Lung (tissue), 12 donors: ENCODE results near the gene ZFAND3. TPM values are rescaled to one million over a fixed set of nuclear protein-coding genes. Genes with fewer than 3 reads are reported as not detected.

Experiments used
- ATAC-seq: fragments of 200-7000 bp; cut with Tn5 transposase; one replicate; pipeline ENCODE4 v1.9.1; 2020; ENCODE audit warnings: moderate number of reproducible peaks; ENCODE audit not compliant: insufficient read depth, low FRiP score
- DNase-seq, 3 donors: peaks; one replicate each; pipeline ENCODE4 v3.0.0-alpha.2; 2013 to 2017
- H3K27ac ChIP-seq, 2 donors: one replicate each; pipeline ENCODE4 v1.5.1; 2013; ENCODE audit warnings: mild to moderate bottlenecking in 2 of 2, moderate library complexity in 2 of 2, control low read depth in 1 of 2, inconsistent platforms in 1 of 2, low read depth in 1 of 2, low read length in 1 of 2
- H3K27me3 ChIP-seq, 3 donors: one replicate each; pipeline ENCODE4 v1.5.1; 2013; ENCODE audit warnings: low read length in 2 of 3; ENCODE audit not compliant: control insufficient read depth in 3 of 3, insufficient read depth in 3 of 3
- H3K36me3 ChIP-seq, 4 donors: one replicate each; pipeline ENCODE4 v1.5.1; 2013; ENCODE audit warnings: low read length in 4 of 4, mild to moderate bottlenecking in 1 of 4, moderate library complexity in 1 of 4; ENCODE audit not compliant: control insufficient read depth in 4 of 4, insufficient read depth in 4 of 4
- H3K4me1 ChIP-seq, 5 donors: one replicate each; pipeline ENCODE4 v1.5.1; 2013; ENCODE audit warnings: low read length in 5 of 5, mild to moderate bottlenecking in 2 of 5, moderate library complexity in 1 of 5; ENCODE audit not compliant: control insufficient read depth in 5 of 5, insufficient read depth in 5 of 5
- H3K4me3 ChIP-seq: one replicate; pipeline ENCODE4 v1.5.1; 2013; ENCODE audit warnings: mild to moderate bottlenecking, control low read depth, moderate library complexity
- H3K9ac ChIP-seq, 2 donors: one replicate each; pipeline ENCODE4 v1.5.1; 2013; ENCODE audit warnings: low read length in 2 of 2, control low read depth in 1 of 2; ENCODE audit not compliant: insufficient read depth in 1 of 2
- H3K9me3 ChIP-seq, 4 donors: one replicate each; pipeline ENCODE4 v1.5.1; 2013; ENCODE audit warnings: low read length in 3 of 4, mild to moderate bottlenecking in 1 of 4, moderate library complexity in 1 of 4; ENCODE audit not compliant: control insufficient read depth in 4 of 4, insufficient read depth in 3 of 4
- CTCF ChIP-seq: IDR thresholded peaks from 2 replicates; pipeline ENCODE4 v1.5.1; 2012; ENCODE audit warnings: mild to moderate bottlenecking; ENCODE audit errors: control extremely low read depth, extremely low read depth
- WGBS, 2 donors: extraction: QIAGEN DNeasy Blood & Tissue Kit; methylation state at CpG; one replicate each; pipeline ENCODE4 v1.1.7; 2013; 5-methylcytosine and 5-hydroxymethylcytosine counted together
- polyA plus RNA-seq, 2 donors: library from polyadenylated mRNA; stranded (reverse); fragments of 200-250 nt; gene quantifications; one replicate each; pipeline ENCODE4 v1.2.1, GENCODE V29; 2013
- total RNA-seq, 2 donors: library from RNA; depleted of rRNA in 1 of 2; stranded (reverse); fragments of >200 nt in 1 of 2; gene quantifications; one replicate each; pipeline ENCODE4 v1.2.1, GENCODE V29; 2014 to 2021
- donor health status: control.
- donor health status: control.
- donor health status: Bipolar disorder and iron deficiency.
- donor health status: healthy.
- donor health status: DM: yes; HTN: yes; CAD: no.

The ZFAND3 gene
- total and polyA plus RNA-seq, 4 donors, result 27.6 to 63.6 (median 51.3) TPM

DNA sequence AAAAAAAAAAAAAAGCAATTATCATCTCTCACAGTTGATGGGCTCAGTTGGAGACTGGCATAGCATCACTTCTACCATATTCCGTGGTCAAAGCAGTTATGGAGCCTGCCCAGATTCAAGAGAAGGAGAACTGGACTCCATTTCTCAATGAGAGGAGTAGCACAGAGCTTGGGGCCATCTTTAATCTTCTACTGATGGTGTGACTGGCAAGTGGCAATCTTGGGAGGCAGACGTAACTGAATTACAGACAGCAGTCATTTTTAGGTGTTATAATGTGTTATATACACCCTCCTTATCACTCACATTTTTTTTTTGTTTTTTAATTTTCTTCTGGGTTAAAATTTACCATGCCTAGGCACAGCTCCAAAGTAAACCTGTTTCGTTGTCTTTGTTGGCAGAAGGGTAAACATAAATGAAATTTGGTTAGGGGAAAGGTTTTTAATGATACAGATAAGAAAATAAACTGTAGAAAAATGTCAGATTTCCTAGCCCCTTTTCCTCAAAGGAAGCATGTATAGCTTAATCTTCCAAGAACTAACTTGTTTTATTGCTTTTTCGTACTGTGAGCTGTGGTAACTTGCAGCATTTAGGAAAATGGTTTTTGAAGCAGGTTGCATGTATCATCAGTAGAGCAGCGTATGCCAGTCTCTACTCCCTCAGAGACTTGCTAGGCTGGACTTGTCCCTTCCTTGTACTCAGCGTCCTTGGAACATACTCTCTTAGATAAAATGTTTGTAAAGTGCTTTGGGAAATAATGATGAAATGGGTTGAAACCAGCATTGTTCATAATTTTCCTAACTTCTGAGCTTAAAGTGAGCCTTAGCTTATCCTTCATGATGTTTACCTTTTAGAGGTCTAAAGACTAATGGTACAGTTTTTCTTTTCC lies 25.7 kb downstream of the ZFAND3 start:
- H3K4me1 ChIP-seq, result peaks cover 0 to 19% (median 6%) of the 10 kb centered on the region in 5 donors
- no peak for ATAC-seq
- no peak for TF ChIP-seq CTCF
- no peaks in the 10 kb centered on the region for H3K9me3 ChIP-seq
- no peaks in the 10 kb centered on the region for H3K27me3 ChIP-seq
- peak overlapping the region in 1 of 2 donors; percentile 21 for H3K27ac ChIP-seq
- H3K36me3 ChIP-seq, result peaks cover 0 to 2% (median 0%) of the 10 kb centered on the region in 4 donors
- 70 to 87% methylated on average over 6 of the region's 6 CpGs for WGBS, 2 donors
- no peak overlapping the region for H3K9ac ChIP-seq
- DNase-seq, result no peak
- no peak overlapping the region for H3K4me3 ChIP-seq

GRCh38 chr6:37845930-37846329 lies 26.4 kb downstream of the ZFAND3 start:
- no peak overlapping the region for H3K9ac ChIP-seq
- H3K4me1 ChIP-seq, result peaks cover 0 to 21% (median 7%) of the 10 kb centered on the region in 5 donors
- peaks cover 0 to 2% (median 0%) of the 10 kb centered on the region in 4 donors for H3K36me3 ChIP-seq
- no peak for TF ChIP-seq CTCF
- peak overlapping the region in 1 of 2 donors; percentile 21 for H3K27ac ChIP-seq
- no peak for DNase-seq
- ATAC-seq, result no peak
- H3K9me3 ChIP-seq, result no peaks in the 10 kb centered on the region
- H3K4me3 ChIP-seq, result no peak overlapping the region
- H3K27me3 ChIP-seq, result no peaks in the 10 kb centered on the region

- Histone ChIP-seq H3K27me3 (no peaks in the 10 kb centered on the region), H3K36me3 (peaks cover 0 to 2% (median 0%) of the 10 kb centered on the region in 4 donors), H3K9ac (no peak overlapping the region), H3K9me3 (no peaks in the 10 kb centered on the region), H3K4me3 (no peak overlapping the region), H3K27ac (no peak overlapping the region), H3K4me1 (peaks cover 0 to 28% (median 3%) of the 10 kb centered on the region in 5 donors)
- DNase-seq (no peak), ATAC-seq (no peak)
- TF ChIP-seq CTCF, result no peak
- 94 to 97% methylated on average over 3 of the region's 3 CpGs for WGBS, 2 donors
Measured at GRCh38 chr6:37847704-37848103, 28.2 kb downstream of the ZFAND3 start.
